ENCODE data around the gene C2CD4D.
"Not testable (repeated sequence)": the region's sequence is repeated elsewhere in the genome, so short reads cannot be mapped to it uniquely, and the experiment has no call there.

Gene C2CD4D

GRCh38 chr1:151855516-151855915 lies 15.9 kb upstream of the C2CD4D start:
- not testable (repeated sequence) for H3K27me3 ChIP-seq (ENCODE audit: control insufficient read depth, insufficient read depth, low read length); H3K36me3 ChIP-seq (ENCODE audit: control insufficient read depth, insufficient read depth, low read length); H3K9me3 ChIP-seq (ENCODE audit: control insufficient read depth, low read length); H3K4me3 ChIP-seq (ENCODE audit: low read length); H3K9ac ChIP-seq (ENCODE audit: low read length); H3K4me1 ChIP-seq (ENCODE audit: control insufficient read depth, insufficient read depth, low read length)

- Histone ChIP-seq H3K36me3 (ENCODE audit: control insufficient read depth, insufficient read depth, low read length) (no peaks in the 10 kb centered on the region), H3K4me3 (ENCODE audit: low read length) (no peak overlapping the region), H3K9ac (ENCODE audit: low read length) (no peak overlapping the region), H3K4me1 (ENCODE audit: control insufficient read depth, insufficient read depth, low read length) (no peaks in the 10 kb centered on the region), H3K27me3 (ENCODE audit: control insufficient read depth, insufficient read depth, low read length) (no peaks in the 10 kb centered on the region), H3K9me3 (ENCODE audit: control insufficient read depth, low read length) (no peaks in the 10 kb centered on the region)
These were observed 15.0 kb upstream of the C2CD4D start for GRCh38 chr1:151854658-151855057.

DNA sequence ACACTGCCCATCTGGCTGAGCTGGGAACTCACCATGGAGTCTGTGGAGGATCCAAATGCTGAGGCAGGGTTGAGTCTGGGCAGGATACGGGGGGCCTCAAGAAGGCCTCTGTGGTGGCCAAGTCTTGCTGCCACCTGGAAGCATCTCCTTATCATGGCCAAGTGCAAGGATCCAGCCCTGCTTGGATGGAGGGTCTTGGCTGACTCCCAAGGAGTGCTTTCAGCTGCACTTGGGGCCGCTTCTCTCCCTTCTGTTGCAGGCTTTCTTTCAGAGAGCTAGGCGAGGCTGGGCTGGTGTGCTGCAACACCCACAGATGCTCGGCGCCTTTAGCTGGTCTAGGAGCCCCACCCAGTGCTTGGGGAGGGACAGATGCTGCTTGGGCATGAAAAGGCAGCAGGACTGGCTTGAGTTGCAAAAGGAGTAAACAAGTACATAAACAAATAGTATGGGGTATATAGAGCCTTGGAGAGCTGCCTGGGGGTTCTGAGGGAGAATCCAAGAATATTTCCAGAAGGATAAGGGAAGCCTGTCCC lies 13.9 kb upstream of the C2CD4D start, which contains the start of gene THEM5:
TSS of gene THEM5 (minus strand) at position 302 of the 533 bp plus-strand sequence. CDS start at position 155, 147 bp downstream.
- Histone ChIP-seq H3K4me1 (ENCODE audit: control insufficient read depth, insufficient read depth, low read length) (no peaks in the 10 kb centered on the region), H3K4me3 (ENCODE audit: low read length) (no peak within 1 kb of the TSS), H3K36me3 (ENCODE audit: control insufficient read depth, insufficient read depth, low read length) (no peaks in the 10 kb centered on the region), H3K27me3 (ENCODE audit: control insufficient read depth, insufficient read depth, low read length) (no peaks in the 10 kb centered on the region), H3K9ac (ENCODE audit: low read length) (no peak within 1 kb of the TSS), H3K9me3 (ENCODE audit: control insufficient read depth, low read length) (no peaks in the 10 kb centered on the region)

GRCh38 chr1:151852733-151853132 lies 13.1 kb upstream of the C2CD4D start:
- Histone ChIP-seq H3K9ac (ENCODE audit: low read length) (no peak overlapping the region), H3K4me1 (ENCODE audit: control insufficient read depth, insufficient read depth, low read length) (no peaks in the 10 kb centered on the region), H3K4me3 (ENCODE audit: low read length) (no peak overlapping the region), H3K27me3 (ENCODE audit: control insufficient read depth, insufficient read depth, low read length) (no peaks in the 10 kb centered on the region), H3K9me3 (ENCODE audit: control insufficient read depth, low read length) (no peaks in the 10 kb centered on the region), H3K36me3 (ENCODE audit: control insufficient read depth, insufficient read depth, low read length) (no peaks in the 10 kb centered on the region)

- Histone ChIP-seq H3K9me3 (ENCODE audit: control insufficient read depth, low read length) (no peaks in the 10 kb centered on the region), H3K4me1 (ENCODE audit: control insufficient read depth, insufficient read depth, low read length) (no peaks in the 10 kb centered on the region), H3K4me3 (ENCODE audit: low read length) (no peak overlapping the region), H3K9ac (ENCODE audit: low read length) (no peak overlapping the region), H3K36me3 (ENCODE audit: control insufficient read depth, insufficient read depth, low read length) (no peaks in the 10 kb centered on the region), H3K27me3 (ENCODE audit: control insufficient read depth, insufficient read depth, low read length) (no peaks in the 10 kb centered on the region)
These were observed 12.3 kb upstream of the C2CD4D start for GRCh38 chr1:151851886-151852285.

GRCh38 chr1:151849871-151850270 lies 10.3 kb upstream of the C2CD4D start:
- Histone ChIP-seq H3K9me3 (ENCODE audit: control insufficient read depth, low read length) (no peaks in the 10 kb centered on the region), H3K9ac (ENCODE audit: low read length) (no peak overlapping the region), H3K36me3 (ENCODE audit: control insufficient read depth, insufficient read depth, low read length) (no peaks in the 10 kb centered on the region), H3K4me3 (ENCODE audit: low read length) (no peak overlapping the region), H3K27me3 (ENCODE audit: control insufficient read depth, insufficient read depth, low read length) (no peaks in the 10 kb centered on the region), H3K4me1 (ENCODE audit: control insufficient read depth, insufficient read depth, low read length) (peaks cover 5% of the 10 kb centered on the region)

DNA sequence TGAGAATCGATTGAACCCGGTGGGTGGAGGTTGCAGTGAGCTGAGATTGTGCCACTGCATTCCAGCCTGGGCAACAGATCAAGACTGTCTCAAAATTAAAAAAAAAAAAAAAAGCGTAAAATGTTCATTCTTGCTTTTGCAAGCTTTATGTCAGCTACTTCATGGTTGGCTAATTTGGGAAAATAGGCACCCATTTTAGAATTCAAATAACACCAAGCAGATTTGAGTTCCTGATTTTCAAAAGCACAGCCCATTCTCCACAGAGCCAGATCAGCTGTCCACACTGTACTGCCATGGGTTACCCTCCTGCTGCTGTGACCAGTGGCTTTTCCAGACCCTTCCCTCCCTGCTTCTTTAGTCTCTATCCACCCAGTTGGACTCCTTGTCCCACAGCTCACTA lies 9.5 kb upstream of the C2CD4D start:
- no peaks in the 10 kb centered on the region for H3K27me3 ChIP-seq (ENCODE audit: control insufficient read depth, insufficient read depth, low read length)
- H3K9ac ChIP-seq (ENCODE audit: low read length), result no peak overlapping the region
- H3K4me1 ChIP-seq (ENCODE audit: control insufficient read depth, insufficient read depth, low read length), result peaks cover 5% of the 10 kb centered on the region
- H3K4me3 ChIP-seq (ENCODE audit: low read length), result no peak overlapping the region
- no peaks in the 10 kb centered on the region for H3K9me3 ChIP-seq (ENCODE audit: control insufficient read depth, low read length)
- H3K36me3 ChIP-seq (ENCODE audit: control insufficient read depth, insufficient read depth, low read length), result no peaks in the 10 kb centered on the region

- H3K9ac ChIP-seq (ENCODE audit: low read length), result no peak overlapping the region
- no peak overlapping the region for H3K4me3 ChIP-seq (ENCODE audit: low read length)
- peaks cover 5% of the 10 kb centered on the region for H3K4me1 ChIP-seq (ENCODE audit: control insufficient read depth, insufficient read depth, low read length)
- H3K9me3 ChIP-seq (ENCODE audit: control insufficient read depth, low read length), result no peaks in the 10 kb centered on the region
- no peaks in the 10 kb centered on the region for H3K27me3 ChIP-seq (ENCODE audit: control insufficient read depth, insufficient read depth, low read length)
- no peaks in the 10 kb centered on the region for H3K36me3 ChIP-seq (ENCODE audit: control insufficient read depth, insufficient read depth, low read length)
These were observed 8.4 kb upstream of the C2CD4D start for GRCh38 chr1:151847867-151848596.

DNA sequence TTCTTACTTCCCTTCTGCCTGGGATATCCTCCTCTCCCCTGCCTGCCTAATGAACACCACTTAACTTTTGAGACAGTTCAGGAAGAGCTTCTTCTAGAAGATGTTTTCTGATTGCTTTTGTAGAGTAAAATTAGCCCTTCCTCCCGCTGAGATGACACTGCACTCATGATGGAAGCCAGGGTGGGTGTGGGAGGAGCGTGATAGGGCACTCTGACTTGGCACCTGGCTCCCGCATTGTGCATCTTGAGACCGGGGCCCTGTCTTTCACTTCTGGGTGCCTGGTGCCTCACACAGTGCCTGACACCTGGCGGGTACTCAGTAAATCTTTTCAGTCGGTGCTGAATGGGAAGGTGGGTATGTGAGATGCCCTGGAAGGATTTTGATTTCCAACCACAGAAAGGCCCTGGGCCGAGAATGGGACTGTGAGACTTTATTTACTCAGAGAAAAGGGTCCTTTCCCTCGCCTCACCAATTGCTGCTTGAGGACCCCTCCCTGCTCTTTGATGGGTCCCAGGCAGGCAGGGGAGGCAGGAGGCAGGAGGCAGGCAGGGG lies 7.1 kb upstream of the C2CD4D start:
- H3K9ac ChIP-seq (ENCODE audit: low read length), result no peak overlapping the region
- no peaks in the 10 kb centered on the region for H3K36me3 ChIP-seq (ENCODE audit: control insufficient read depth, insufficient read depth, low read length)
- H3K27me3 ChIP-seq (ENCODE audit: control insufficient read depth, insufficient read depth, low read length), result no peaks in the 10 kb centered on the region
- H3K9me3 ChIP-seq (ENCODE audit: control insufficient read depth, low read length), result no peaks in the 10 kb centered on the region
- H3K4me3 ChIP-seq (ENCODE audit: low read length), result no peak overlapping the region
- H3K4me1 ChIP-seq (ENCODE audit: control insufficient read depth, insufficient read depth, low read length), result peaks cover 5% of the 10 kb centered on the region

DNA sequence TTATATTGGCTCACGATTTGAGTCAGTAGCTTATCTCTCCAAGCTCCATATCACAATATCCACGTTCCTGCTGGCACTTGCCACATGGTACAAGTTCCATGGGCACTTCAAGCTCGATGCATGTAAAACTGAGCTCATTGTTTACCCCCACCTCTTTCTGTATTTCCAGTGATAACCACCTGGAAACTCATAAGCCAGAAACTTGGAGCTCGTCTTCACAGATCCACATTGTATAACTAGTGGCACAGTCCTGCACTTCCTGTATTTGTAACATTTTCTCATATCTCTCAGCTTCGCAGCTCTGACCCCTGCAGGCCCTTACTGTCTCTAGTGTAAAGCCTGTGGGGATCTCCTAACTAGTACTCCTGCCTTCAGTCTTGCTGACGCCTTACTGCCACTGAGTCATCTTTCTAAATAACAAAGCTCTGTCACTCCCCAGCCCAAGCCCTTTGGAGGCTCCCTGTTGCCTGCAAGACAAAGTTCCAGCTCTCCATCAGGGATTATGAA lies 6.5 kb upstream of the C2CD4D start:
- Histone ChIP-seq H3K4me3 (ENCODE audit: low read length) (no peak overlapping the region), H3K27me3 (ENCODE audit: control insufficient read depth, insufficient read depth, low read length) (no peaks in the 10 kb centered on the region), H3K36me3 (ENCODE audit: control insufficient read depth, insufficient read depth, low read length) (no peaks in the 10 kb centered on the region), H3K4me1 (ENCODE audit: control insufficient read depth, insufficient read depth, low read length) (peaks cover 5% of the 10 kb centered on the region), H3K9me3 (ENCODE audit: control insufficient read depth, low read length) (no peaks in the 10 kb centered on the region), H3K9ac (ENCODE audit: low read length) (no peak overlapping the region)

DNA sequence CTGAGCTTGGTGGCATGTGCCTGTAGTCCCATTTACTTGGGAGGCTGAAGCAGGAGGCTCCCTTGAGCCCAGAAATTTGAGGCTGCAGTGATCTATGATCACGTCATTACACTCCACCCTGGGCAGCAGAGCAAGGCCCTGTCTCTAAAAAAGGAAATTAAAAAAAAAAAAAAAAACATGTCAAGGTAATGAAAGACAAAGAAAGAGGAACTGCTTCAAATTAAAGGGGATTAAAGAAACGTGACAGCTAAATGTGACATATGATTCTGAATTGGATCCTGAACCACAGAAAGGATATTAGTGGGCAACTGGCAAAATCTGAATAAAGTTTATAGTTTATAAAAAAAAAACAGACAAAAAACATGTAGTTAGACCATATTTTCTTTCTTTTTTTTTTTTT lies 3.8 kb upstream of the C2CD4D start:
- Histone ChIP-seq H3K9me3 (ENCODE audit: control insufficient read depth, low read length) (no peaks in the 10 kb centered on the region), H3K4me3 (ENCODE audit: low read length) (no peak overlapping the region), H3K27me3 (ENCODE audit: control insufficient read depth, insufficient read depth, low read length) (peaks cover 18% of the 10 kb centered on the region), H3K36me3 (ENCODE audit: control insufficient read depth, insufficient read depth, low read length) (no peaks in the 10 kb centered on the region), H3K4me1 (ENCODE audit: control insufficient read depth, insufficient read depth, low read length) (peaks cover 23% of the 10 kb centered on the region), H3K9ac (ENCODE audit: low read length) (no peak overlapping the region)

DNA sequence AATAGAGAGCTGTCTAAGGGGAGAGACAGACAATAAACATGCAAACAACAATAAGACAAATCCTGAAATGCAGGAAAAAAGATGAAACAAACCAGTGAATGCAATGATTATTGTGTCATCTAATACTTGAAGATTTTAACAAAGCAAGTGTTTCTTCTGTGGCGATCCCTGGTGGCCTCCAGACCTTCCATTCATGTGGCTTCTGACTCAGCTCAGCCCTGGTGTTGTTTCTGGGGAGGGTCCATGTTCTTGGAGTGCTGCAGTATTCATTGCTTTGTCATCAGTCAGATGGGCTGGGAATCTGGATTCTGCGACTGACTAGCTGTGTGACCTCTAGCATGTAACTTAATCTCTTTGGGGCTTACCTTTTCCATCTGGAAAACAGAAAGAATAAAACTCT lies 1.5 kb upstream of the C2CD4D start:
- H3K36me3 ChIP-seq (ENCODE audit: control insufficient read depth, insufficient read depth, low read length), result no peaks in the 10 kb centered on the region
- H3K4me1 ChIP-seq (ENCODE audit: control insufficient read depth, insufficient read depth, low read length), result peaks cover 34% of the 10 kb centered on the region
- H3K27me3 ChIP-seq (ENCODE audit: control insufficient read depth, insufficient read depth, low read length), result peaks cover 24% of the 10 kb centered on the region
- no peak overlapping the region for H3K4me3 ChIP-seq (ENCODE audit: low read length)
- H3K9ac ChIP-seq (ENCODE audit: low read length), result no peak overlapping the region
- no peaks in the 10 kb centered on the region for H3K9me3 ChIP-seq (ENCODE audit: control insufficient read depth, low read length)
